Prostate gland (tissue), 2 donors: ENCODE data around the gene PEAK1.

ENCODE experiments used
- CTCF ChIP-seq, 4 experiments: fragments of 200-600 bp in 2 of 4; fragments of 450-650 bp in 2 of 4; sonication (generic) in 2 of 4; IDR thresholded peaks; 1 replicate in 3 of 4; 2 replicates in 1 of 4; pipeline ENCODE4 v1.5.1; 2016 to 2019; ENCODE audit warnings: antibody characterized with exemption in 4 of 4, mild to moderate bottlenecking in 2 of 4, moderate library complexity in 2 of 4
- POLR2A ChIP-seq: fragments of 450-650 bp; IDR thresholded peaks from one replicate; pipeline ENCODE4 v1.6.1; 2016; ENCODE audit warnings: antibody characterized with exemption, mild to moderate bottlenecking
- POLR2AphosphoS5 ChIP-seq: sonication (generic); formaldehyde crosslinking; IDR thresholded peaks from one replicate; pipeline ENCODE4 v1.6.1; 2017; ENCODE audit warnings: antibody characterized with exemption

GRCh38 chr15:77295446-77295845 lies 124.5 kb downstream of the PEAK1 start:
- no peak for TF ChIP-seq CTCF (IDR thresholded peaks at IDR 0.05)
- no peak for TF ChIP-seq POLR2AphosphoS5
- no peak for TF ChIP-seq POLR2A
